HG03520 (cell line): ENCODE measurements around the gene UGT1A8.
"Not testable (repeated sequence)": the region's sequence is repeated elsewhere in the genome, so short reads cannot be mapped to it uniquely, and the experiment has no call there.

Experiments
- ATAC-seq: cut with Tn5 transposase; IDR thresholded peaks from one replicate; pipeline ENCODE4 v1.9.1; 2021; ENCODE audit warnings: mild to moderate bottlenecking, moderate library complexity; ENCODE audit not compliant: unreplicated experiment

Gene UGT1A8

DNA sequence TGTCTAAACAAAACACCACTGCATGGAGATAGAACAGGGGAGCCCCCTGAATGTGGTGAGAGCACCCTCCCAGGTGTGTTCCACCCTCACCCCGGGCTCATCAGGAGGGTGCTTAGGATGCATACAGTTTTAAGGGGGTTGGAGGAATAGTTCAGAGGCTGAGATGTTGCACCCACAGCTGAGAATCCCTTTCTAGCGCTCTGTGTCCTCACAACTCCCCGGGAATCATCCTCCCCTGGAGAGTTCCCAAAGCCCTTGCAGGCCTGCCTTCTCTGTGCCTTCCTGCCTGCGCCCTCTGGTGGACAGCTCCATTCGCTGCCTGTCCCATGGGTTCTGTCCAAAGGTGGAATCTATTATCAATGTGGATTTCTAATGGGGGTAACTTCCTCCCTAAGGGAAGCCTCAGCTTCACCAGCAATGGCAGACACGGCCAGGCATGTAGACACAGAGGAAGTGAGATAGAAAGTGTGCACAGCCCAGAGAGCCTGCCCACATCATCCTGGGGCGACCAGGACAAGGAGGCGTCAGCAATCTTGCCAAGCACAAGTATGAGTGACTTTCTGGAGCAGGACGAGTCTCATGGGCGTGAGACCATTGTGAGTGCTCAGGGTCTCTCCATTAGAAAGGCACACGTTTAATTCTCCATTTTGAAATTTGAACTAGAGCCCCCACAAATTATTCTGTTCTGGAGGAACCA lies 94.0 kb downstream of the UGT1A8 start:
- ATAC-seq: no peak

DNA sequence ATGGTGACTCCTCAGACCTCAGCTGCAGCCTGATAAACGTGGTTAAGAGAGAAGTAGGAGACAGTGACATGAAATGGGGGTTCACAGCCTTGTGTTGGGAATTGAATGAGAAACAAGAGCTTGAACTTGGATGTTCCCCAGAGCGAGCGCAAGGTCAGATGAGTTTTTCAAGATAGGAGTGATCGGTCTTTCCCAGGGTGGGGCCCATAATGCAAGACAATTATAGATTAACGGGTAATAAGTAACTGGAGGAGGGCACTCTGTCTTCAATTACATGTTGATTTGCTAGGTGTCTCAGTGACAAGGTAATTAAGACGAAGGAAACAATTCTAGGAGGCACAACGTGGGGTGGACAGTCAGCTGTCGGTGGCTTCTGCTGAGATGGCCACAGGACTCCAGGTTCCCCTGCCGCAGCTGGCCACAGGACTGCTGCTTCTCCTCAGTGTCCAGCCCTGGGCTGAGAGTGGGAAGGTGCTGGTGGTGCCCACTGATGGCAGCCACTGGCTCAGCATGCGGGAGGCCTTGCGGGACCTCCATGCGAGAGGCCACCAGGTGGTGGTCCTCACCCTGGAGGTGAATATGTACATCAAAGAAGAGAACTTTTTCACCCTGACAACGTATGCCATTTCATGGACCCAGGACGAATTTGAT lies 95.3 kb downstream of the UGT1A8 start, which contains the start of gene UGT1A5:
TSS of gene UGT1A5 (plus strand) at position 297 of the 651 bp plus-strand sequence. CDS start at position 382, 85 bp downstream.
- no peak for ATAC-seq

- ATAC-seq: no peak
These were observed 95.8 kb downstream of the UGT1A8 start for GRCh38 chr2:233713262-233713615.

DNA sequence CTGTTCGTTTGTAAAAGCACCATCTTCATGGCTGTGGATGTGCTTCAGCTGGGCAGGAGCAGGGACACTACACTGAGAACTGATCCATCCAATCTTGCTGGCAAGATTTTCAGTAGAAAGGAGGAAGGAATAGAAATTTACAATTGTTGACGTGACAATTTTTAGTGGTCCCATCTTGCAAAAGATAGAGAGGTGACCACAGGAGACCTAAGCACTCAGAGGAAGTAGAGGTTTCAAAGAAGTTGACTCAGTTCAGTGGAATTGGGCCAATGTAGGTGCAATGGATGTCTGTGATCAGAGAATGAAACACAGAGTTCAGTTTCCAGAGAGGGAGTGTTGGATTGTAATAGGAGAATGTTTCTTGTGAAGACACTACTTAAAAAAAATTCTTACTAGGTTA lies 96.7 kb downstream of the UGT1A8 start:
- ATAC-seq: no peak

GRCh38 chr2:233718552-233718951 lies 101.1 kb downstream of the UGT1A8 start, which contains the start of gene UGT1A4:
Gene UGT1A4, plus strand, starts transcription at chr2:233718736. Its CDS starts 85 bp downstream, at chr2:233718821.
- no peak for ATAC-seq

DNA sequence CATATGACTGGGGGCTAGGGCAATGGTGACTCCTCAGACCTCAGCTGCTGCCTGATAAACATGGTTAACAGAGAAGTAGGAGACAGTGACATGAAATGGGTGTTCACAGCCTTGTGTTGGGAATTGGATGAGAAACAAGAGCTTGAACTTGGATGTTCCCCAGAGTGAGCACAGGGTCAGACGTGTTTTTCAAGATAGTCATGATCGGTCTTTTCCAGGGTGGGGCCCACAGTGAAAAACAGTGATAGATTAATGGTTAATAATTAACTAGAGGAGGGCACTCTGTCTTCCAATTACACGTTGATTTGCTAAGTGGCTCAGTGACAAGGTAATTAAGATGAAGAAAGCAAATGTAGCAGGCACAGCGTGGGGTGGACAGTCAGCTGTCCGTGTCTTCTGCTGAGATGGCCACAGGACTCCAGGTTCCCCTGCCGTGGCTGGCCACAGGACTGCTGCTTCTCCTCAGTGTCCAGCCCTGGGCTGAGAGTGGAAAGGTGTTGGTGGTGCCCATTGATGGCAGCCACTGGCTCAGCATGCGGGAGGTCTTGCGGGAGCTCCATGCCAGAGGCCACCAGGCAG lies 111.4 kb downstream of the UGT1A8 start, which contains the start of gene UGT1A3:
TSS of gene UGT1A3 (plus strand) at position 320 of the 579 bp plus-strand sequence. CDS start at position 405, 85 bp downstream.
- ATAC-seq: no peak

DNA sequence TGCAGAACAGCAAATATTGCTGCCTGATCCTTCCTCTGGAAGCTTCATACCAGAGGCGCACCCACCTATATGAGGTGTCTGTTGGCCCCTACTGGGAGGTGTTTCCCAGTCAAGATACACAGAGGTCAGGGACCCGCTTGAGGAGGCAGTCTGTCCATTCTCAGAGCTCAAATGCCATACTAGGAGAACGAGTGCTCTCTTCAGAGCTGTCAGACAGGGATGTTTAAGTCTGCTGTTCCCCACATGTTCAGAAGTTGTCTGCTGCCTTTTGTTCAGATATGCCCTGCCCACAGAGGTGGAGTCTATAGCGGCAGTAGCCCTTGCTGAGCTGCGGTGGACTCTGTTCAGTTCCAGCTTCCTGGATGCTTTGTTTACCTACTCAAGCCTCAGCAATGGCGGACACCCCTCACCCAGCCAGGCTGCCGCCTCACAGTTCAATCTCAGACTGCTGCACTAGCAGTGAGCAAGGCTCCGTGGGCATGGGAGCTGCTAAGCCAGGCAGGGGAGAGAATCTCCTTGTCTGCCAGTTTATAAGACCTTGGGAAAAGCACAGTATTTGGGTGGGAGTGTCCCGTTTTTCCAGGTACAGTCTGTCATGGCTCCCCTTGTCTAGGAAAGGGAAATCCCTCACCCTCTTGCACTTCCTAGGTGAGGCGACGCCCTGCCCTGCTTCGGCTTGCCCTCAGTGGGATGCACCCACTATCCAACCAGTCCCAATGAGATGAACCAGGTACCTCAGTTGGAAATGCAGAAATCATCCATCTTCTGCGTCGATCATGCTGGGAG lies 119.6 kb downstream of the UGT1A8 start:
- ATAC-seq: not testable (repeated sequence)

DNA sequence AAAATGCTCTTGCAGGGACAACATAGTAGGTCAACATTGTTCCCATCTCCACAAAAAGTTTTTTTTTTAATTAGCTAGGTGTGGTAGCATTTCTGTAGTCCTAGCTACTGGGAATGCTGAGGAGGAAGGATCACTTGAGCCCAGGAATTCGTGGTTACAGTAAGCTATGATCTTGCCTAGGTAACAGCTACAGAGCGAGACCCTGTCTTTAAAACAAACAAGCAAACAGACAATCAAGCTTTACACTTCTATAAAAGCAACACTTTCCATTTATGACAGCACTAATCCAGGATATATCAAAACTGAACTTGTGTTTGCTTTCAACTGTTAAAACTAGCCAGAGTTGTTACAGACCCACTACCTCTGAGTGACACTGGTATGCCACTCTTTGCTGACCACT lies 123.4 kb downstream of the UGT1A8 start:
- ATAC-seq: no peak

DNA sequence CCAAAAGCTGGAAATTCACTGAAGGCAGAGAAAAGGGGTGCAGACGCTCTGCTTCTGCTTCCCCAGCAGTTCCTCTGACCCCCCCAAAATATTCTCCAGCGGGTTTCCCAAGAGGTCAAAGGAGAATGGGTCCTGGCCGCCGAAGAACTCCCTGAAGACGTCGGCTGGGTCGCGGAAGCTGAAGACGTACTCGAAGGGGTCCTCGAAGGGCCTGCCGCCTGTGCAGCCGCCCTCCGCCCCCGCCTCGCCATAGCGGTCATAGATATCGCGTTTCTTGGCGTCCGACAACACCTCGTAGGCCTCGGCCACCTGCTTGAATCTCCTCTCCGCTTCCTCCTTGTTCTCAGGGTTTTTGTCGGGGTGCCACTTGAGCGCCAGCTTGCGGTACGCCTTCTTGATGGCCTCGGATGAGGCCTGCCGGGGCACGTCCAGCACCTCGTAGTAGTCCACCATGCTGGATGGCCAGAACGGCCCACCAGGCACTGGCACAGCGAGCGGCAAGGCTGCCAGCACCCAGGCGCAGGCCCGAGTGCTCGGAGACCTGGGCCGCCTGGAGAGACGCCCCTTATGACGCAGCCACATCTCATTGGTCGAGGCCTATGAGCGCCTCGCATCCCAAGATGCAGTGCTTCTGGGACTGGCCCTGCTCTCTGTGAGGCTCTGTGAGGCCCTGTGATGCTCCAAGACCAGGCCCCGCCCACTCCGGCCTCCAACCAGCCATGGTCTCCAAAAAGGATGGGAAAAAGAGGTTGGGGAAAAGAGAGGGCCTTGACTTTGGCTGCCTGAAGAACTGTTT lies 126.2 kb downstream of the UGT1A8 start:
- ATAC-seq: no peak

DNA sequence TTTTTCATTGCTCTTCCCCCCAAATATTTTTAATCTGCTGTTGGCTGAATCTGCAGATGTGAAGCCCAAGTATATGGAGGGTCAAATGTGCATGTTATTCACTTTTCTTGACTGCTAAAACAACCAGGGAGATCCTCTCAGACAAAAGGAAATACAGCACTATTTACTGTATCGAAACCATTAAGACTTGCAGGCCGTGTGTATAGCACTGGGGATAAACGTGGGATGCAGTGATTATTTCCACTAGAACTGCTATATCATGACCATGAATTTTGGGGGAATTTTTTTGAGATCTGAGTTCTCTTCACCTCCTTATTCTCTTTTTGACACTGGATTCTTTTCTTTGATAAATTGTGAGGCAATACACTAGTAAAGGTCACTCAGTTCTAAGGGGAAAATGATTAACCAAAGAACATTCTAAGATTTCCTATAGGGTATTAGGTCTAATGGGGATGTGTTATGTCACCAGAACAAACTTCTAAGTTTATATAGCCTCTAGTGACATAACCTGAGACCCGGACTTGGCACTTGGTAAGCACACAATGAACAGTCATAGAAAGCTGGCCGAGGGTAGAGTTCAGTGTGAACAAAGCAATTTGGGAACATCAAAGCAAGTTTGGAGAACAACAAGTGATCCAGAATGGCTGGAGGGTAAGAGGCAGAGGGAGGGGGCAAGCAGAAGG lies 127.8 kb downstream of the UGT1A8 start:
- no peak for ATAC-seq

- not testable (repeated sequence) for ATAC-seq
These were observed 128.4 kb downstream of the UGT1A8 start for GRCh38 chr2:233745838-233746237.

- ATAC-seq: no peak
These were observed 129.2 kb downstream of the UGT1A8 start for GRCh38 chr2:233746475-233747282.

- ATAC-seq: no peak
These were observed 129.8 kb downstream of the UGT1A8 start for GRCh38 chr2:233747283-233747544.

- not testable (repeated sequence) for ATAC-seq
These were observed 133.3 kb downstream of the UGT1A8 start for GRCh38 chr2:233750689-233751088.

DNA sequence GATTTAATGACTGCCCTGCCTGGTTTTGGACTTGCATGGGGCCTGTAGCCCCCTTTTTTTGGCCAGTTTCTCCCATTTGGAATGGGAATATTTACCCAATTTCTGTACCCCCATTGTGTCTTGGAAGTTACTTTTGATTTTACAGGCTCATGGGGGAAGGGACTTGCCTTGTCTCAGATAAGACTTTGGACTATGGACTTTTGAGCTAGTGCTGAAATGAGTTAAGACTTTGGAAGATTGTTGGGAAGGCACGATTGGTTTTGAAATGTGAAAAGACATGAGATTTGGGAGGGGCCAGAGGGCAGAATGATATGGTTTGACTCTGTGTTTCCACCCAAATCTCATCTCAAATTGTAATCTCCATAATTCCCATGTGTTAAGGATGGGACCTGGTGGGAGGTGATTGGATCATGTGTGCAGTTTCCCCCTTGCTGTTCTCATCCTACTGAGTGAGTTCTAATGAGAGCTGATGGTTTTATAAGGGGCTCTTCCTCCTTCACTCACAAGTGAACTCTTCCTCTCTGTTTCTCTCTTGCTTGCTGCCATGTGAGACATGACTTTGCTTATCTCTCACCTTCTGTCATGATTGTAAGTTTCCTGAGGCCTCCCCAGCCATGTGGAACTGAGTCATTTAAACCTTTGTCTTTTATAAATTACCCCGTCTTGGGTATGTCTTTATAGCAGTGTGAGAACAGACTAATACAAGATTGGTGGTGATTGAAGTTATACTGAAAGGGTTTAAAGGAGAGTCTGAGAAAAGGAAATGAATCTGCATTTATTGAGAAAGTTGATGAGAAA lies 134.0 kb downstream of the UGT1A8 start:
- ATAC-seq: not testable (repeated sequence)

- ATAC-seq: no peak
These were observed 137.6 kb downstream of the UGT1A8 start for GRCh38 chr2:233754872-233755611.

DNA sequence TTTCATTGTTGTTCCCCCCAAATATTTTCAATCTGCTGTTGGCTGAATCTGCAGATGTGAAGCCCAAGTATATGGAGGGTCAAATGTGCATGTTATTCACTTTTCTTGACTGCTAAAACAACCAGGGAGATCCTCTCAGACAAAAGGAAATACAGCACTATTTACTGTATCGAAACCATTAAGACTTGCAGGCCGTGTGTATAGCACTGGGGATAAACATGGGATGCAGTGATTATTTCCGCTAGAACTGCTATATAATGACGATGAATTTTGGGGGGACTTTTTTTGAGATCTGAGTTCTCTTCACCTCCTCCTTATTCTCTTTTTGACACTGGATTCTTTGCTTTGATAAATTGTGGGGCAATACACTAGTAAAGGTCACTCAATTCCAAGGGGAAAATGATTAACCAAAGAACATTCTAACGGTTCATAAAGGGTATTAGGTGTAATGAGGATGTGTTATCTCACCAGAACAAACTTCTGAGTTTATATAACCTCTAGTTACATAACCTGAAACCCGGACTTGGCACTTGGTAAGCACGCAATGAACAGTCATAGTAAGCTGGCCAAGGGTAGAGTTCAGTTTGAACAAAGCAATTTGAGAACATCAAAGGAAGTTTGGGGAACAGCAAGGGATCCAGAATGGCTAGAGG lies 139.1 kb downstream of the UGT1A8 start:
- no peak for ATAC-seq
